Suprapubic skin (tissue), 4 donors: ENCODE data around the gene PTPN14. TPM values are rescaled to one million over a fixed set of nuclear protein-coding genes. Genes with fewer than 3 reads are reported as not detected.

ENCODE experiments used
- DNase-seq, 2 donors: peaks; one replicate each; pipeline ENCODE4 v3.0.0-alpha.2; 2019; ENCODE audit warnings: low spot score in 2 of 2
- H3K27ac ChIP-seq: fragments of 200-600 bp; sonication (generic); one replicate; pipeline ENCODE4 v1.5.1; 2019
- H3K27me3 ChIP-seq: fragments of 200-600 bp; sonication (generic); one replicate; pipeline ENCODE4 v1.5.1; 2019
- H3K36me3 ChIP-seq: fragments of 200-600 bp; sonication (generic); one replicate; pipeline ENCODE4 v1.5.1; 2019
- H3K4me1 ChIP-seq: fragments of 200-600 bp; sonication (generic); one replicate; pipeline ENCODE4 v1.5.1; 2019
- H3K4me3 ChIP-seq: fragments of 200-600 bp; sonication (generic); one replicate; pipeline ENCODE4 v1.5.1; 2019; ENCODE audit warnings: mild to moderate bottlenecking
- H3K9me3 ChIP-seq: fragments of 200-600 bp; sonication (generic); one replicate; pipeline ENCODE4 v1.5.1; 2019
- CTCF ChIP-seq, 2 donors: fragments of 200-600 bp in 1 of 2; fragments of 450-650 bp in 1 of 2; sonication (generic) in 1 of 2; IDR thresholded peaks; one replicate each; pipeline ENCODE4 v1.5.1; 2016 to 2019; ENCODE audit warnings: antibody characterized with exemption in 2 of 2, mild to moderate bottlenecking in 1 of 2, moderate library complexity in 1 of 2
- EP300 ChIP-seq: sonication (generic); formaldehyde crosslinking; IDR thresholded peaks from one replicate; pipeline ENCODE4 v1.6.1; 2017; ENCODE audit warnings: antibody characterized with exemption
- POLR2A ChIP-seq, 2 donors: fragments of 450-650 bp; IDR thresholded peaks; one replicate each; pipeline ENCODE4 v1.6.1; 2017; ENCODE audit warnings: antibody characterized with exemption in 2 of 2, mild to moderate bottlenecking in 2 of 2, moderate library complexity in 2 of 2
- POLR2AphosphoS5 ChIP-seq, 3 donors: sonication (generic); formaldehyde crosslinking; IDR thresholded peaks; one replicate each; pipeline ENCODE4 v1.6.1; 2017; ENCODE audit warnings: antibody characterized with exemption in 3 of 3
- WGBS: methylation state at CpG from one replicate; pipeline ENCODE4 v1.1.5; 2018; 5-methylcytosine and 5-hydroxymethylcytosine counted together
- total RNA-seq, 4 donors: library from RNA; depleted of rRNA; stranded (reverse); fragments of >200 nt; gene quantifications; one replicate each; pipeline ENCODE4 v1.1.0, GENCODE V29; 2016

PTPN14 gene
- total RNA-seq, 4 donors from 2014 or later: 67.9 to 159 (median 96.4) TPM

DNA sequence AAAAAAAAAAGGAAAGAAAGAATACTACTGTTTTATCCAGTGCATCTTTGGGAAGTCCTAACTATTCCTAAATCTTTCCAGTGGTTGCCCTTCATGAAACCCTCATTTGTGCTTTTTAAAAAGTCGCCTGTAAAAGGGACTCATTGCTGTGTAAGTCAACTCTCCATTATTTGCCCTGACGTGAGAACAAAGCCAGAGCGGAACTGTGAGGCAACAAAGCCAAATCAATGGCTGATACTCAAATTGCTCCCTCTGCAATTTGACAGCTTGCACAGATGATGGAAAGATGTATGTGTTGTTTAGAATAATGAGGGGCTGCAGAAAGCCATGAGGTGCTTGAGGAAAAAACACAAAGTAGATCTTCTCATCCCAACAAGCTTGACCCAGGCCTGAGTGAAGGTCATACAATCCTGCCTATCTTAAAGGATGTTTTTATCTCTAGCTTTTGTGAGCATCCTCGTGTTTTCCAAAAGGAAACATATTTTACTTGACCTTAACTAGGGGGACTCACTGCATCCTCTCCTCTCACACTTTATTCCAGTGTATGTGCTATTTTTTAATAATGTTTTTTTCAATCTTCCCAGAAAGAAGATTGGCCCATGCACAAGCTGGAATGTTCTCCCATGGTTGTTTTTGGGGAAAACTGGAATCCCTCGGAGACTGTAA is 237.1 kb downstream of the PTPN14 start:
- TF ChIP-seq POLR2A (IDR thresholded peaks at IDR 0.05) (no peak), CTCF (IDR thresholded peaks at IDR 0.05) (no peak), POLR2AphosphoS5 (IDR thresholded peaks at IDR 0.05) (no peak), EP300 (no peak)
- no peak overlapping the region for H3K4me3 ChIP-seq
- no peaks in the 10 kb centered on the region for H3K4me1 ChIP-seq
- no peaks in the 10 kb centered on the region for H3K27me3 ChIP-seq
- DNase-seq: no peak
- 91% methylated on average over 5 of the region's 5 CpGs for WGBS
- peaks cover 11% of the 10 kb centered on the region for H3K36me3 ChIP-seq
- no peaks in the 10 kb centered on the region for H3K9me3 ChIP-seq
- H3K27ac ChIP-seq: no peak overlapping the region

DNA sequence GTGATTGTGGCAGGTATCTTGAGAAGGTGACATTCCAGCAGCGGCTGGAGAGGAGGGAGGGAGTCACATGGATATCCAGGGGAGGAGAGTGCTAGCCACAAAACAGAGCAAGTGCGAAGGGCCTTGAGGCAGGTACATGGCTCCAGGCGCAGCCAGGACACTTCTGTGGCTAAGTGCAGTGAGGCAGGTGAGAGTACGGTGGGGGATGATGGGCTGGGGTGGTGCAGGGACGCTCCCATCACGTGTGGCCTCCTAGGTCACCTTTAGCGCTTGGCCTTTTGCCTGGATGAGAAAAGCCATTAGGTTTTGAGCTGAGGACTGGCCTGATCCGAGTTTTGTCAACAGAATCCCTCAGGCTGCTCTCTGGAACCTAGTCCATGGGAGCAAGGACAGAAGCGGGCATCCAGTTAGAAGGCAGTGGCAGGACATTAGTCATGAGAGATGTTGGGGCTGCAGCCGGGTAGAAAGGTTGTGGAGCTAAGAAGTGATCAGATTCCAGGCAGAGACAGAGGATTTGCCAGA is 238.8 kb downstream of the PTPN14 start:
- Histone ChIP-seq H3K27me3 (no peaks in the 10 kb centered on the region), H3K27ac (no peak overlapping the region), H3K36me3 (peaks cover 11% of the 10 kb centered on the region), H3K4me3 (no peak overlapping the region), H3K9me3 (no peaks in the 10 kb centered on the region), H3K4me1 (no peaks in the 10 kb centered on the region)
- no peak for TF ChIP-seq CTCF (IDR thresholded peaks at IDR 0.05)
- TF ChIP-seq POLR2A (IDR thresholded peaks at IDR 0.05): no peak
- no peak for TF ChIP-seq POLR2AphosphoS5 (IDR thresholded peaks at IDR 0.05)
- no peak for TF ChIP-seq EP300
- WGBS: 91% methylated on average over 10 of the region's 10 CpGs
- DNase-seq: no peak

GRCh38 chr1:214310777-214311690 is 240.4 kb downstream of the PTPN14 start:
- Histone ChIP-seq H3K4me1 (no peaks in the 10 kb centered on the region), H3K4me3 (no peak overlapping the region), H3K27me3 (no peaks in the 10 kb centered on the region), H3K27ac (no peak overlapping the region), H3K36me3 (peaks cover 7% of the 10 kb centered on the region), H3K9me3 (no peaks in the 10 kb centered on the region)
- DNase-seq: no peak
- TF ChIP-seq EP300: no peak
- TF ChIP-seq CTCF (IDR thresholded peaks at IDR 0.05): no peak
- TF ChIP-seq POLR2AphosphoS5 (IDR thresholded peaks at IDR 0.05): no peak
- no peak for TF ChIP-seq POLR2A (IDR thresholded peaks at IDR 0.05)
- WGBS: 78% methylated on average over 11 of the region's 11 CpGs

DNA sequence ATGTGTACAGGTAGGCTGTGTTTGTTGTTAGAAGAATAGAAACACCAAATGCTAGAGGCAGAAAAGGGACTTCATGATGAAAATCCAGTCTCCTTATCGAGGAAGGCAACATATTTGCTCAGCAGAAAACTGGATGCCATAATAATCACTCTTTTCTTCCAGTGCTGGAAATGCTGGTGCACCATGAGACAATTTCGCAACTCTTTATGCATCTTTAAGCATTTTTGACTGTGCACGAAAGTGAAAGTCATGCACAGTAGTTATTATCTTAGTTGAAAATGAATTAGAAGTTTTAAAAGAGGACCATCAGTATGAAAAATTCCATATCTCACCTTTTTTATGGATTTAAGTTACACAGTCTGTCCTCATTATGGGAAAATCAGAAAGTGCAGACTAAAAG is 241.4 kb downstream of the PTPN14 start:
- H3K36me3 ChIP-seq: no peaks in the 10 kb centered on the region
- H3K27ac ChIP-seq: no peak overlapping the region
- TF ChIP-seq POLR2AphosphoS5 (IDR thresholded peaks at IDR 0.05) (no peak), CTCF (IDR thresholded peaks at IDR 0.05) (no peak), POLR2A (IDR thresholded peaks at IDR 0.05) (no peak), EP300 (no peak)
- no peaks in the 10 kb centered on the region for H3K4me1 ChIP-seq
- no peaks in the 10 kb centered on the region for H3K9me3 ChIP-seq
- no peak for DNase-seq
- no peaks in the 10 kb centered on the region for H3K27me3 ChIP-seq
- no peak overlapping the region for H3K4me3 ChIP-seq
- 69% methylated on average over 3 of the region's 3 CpGs for WGBS

DNA sequence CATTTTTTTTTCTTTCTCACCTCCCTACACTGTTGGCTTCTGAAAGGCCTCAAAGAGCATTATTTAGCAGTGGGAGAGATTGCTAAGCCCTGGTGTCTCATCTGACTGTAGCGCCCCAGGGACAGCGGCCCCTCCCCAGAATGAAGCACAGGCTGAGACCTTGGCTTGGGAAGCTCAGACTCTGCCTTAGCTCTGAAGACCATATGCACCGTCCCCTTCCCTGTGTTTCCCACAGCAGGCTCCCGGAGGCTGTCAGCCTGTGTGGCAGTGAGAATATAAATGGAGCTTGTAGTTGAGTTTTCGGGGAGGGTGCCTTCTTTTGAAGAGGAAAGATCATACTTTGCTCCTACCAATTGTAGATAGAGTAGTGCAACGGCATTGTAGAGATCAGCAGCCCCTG is 245.1 kb downstream of the PTPN14 start:
- peaks cover 4% of the 10 kb centered on the region for H3K4me1 ChIP-seq
- H3K36me3 ChIP-seq: no peaks in the 10 kb centered on the region
- H3K9me3 ChIP-seq: no peaks in the 10 kb centered on the region
- DNase-seq: no peak
- no peak overlapping the region for H3K4me3 ChIP-seq
- no peak for TF ChIP-seq POLR2A (IDR thresholded peaks at IDR 0.05)
- no peaks in the 10 kb centered on the region for H3K27me3 ChIP-seq
- H3K27ac ChIP-seq: no peak overlapping the region
- 90% methylated on average over 6 of the region's 6 CpGs for WGBS
